ENCODE measurements around the gene DAG1. TPM values are rescaled to one million over a fixed set of nuclear protein-coding genes. Genes with fewer than 3 reads are reported as not detected.

The DAG1 gene
- polyA plus RNA-seq, 2 of the 4 experiments (the other 2 are of a cell fraction) = 46.6 to 59.6 TPM

- ChIA-PET CTCF (interaction anchor here (1.0 to 6.3 kb wide), 3 partner anchors 8 to 140 kb away, joined by 3 to 38 read pairs (median 13); no protein-coding TSS in a partner anchor), POLR2A (no interaction called here)
- FAIRE-seq (no peak), DNase-seq (ENCODE audit: low read depth in 1 of 2, low spot score in 1 of 2) (no peak), ATAC-seq (no peak)
- Histone ChIP-seq H3K9me3 (no peaks in the 10 kb centered on the region), H3K27ac (no peak overlapping the region), H3K4me3 (no peak overlapping the region), H3K4me2 (no peak overlapping the region), H3K4me1 (no peaks in the 10 kb centered on the region)
- TF ChIP-seq NPAS2 (CRISPR knock-in tag; IDR thresholded peaks at IDR 0.05; ENCODE audit: borderline replicate concordance) = no peak
- no peak for TF ChIP-seq HEYL (CRISPR knock-in tag; IDR thresholded peaks at IDR 0.05)
- no peak for TF ChIP-seq ZC3H11A (IDR thresholded peaks at IDR 0.05)
- TF ChIP-seq MAX (IDR thresholded peaks at IDR 0.05) = no peak
- no peak for TF ChIP-seq HOXB13 (CRISPR knock-in tag; IDR thresholded peaks at IDR 0.05; ENCODE audit: low read depth)
- TF ChIP-seq E2F6 (IDR thresholded peaks at IDR 0.05; ENCODE audit: borderline replicate concordance, low read depth) = no peak
- TF ChIP-seq RCOR1 (IDR thresholded peaks at IDR 0.05; ENCODE audit: low read depth, low read length) = no peak
- TF ChIP-seq HDAC2 (IDR thresholded peaks at IDR 0.05) = no peak
- no peak for TF ChIP-seq HOXB5 (CRISPR knock-in tag; IDR thresholded peaks at IDR 0.05)
- no peak for TF ChIP-seq CBX2 (IDR thresholded peaks at IDR 0.05; ENCODE audit: borderline replicate concordance, low read depth)
- TF ChIP-seq HMGXB4 (CRISPR knock-in tag; IDR thresholded peaks at IDR 0.05; ENCODE audit: borderline replicate concordance) = no peak
- no peak for TF ChIP-seq JUNB (IDR thresholded peaks at IDR 0.05)
- TF ChIP-seq ZNF302 (CRISPR knock-in tag; IDR thresholded peaks at IDR 0.05) = no peak
- TF ChIP-seq RARB (CRISPR knock-in tag; IDR thresholded peaks at IDR 0.05) = no peak
- no peak for TF ChIP-seq REST (IDR thresholded peaks at IDR 0.05)
- no peak for TF ChIP-seq NR3C1 (IDR thresholded peaks at IDR 0.05)
- TF ChIP-seq ZFP36 (IDR thresholded peaks at IDR 0.05; ENCODE audit: borderline replicate concordance, partially characterized antibody) = no peak
- TF ChIP-seq BHLHE40 (IDR thresholded peaks at IDR 0.05; ENCODE audit: low read depth, low read length) = no peak
- no peak for TF ChIP-seq MYC (IDR thresholded peaks at IDR 0.05; ENCODE audit: borderline replicate concordance, low read length)
- WGBS (ENCODE audit: missing lambda C conversion rate) = 93% methylated on average over 9 of the region's 10 CpGs
Observed at GRCh38 chr3:49531218-49531617, 61.2 kb downstream of the DAG1 start.

- Histone ChIP-seq H3K27ac (no peak overlapping the region), H3K9me3 (no peaks in the 10 kb centered on the region), H3K4me1 (no peaks in the 10 kb centered on the region), H3K4me2 (no peak overlapping the region), H3K4me3 (no peak overlapping the region)
- no peak for FAIRE-seq
- no peak for ATAC-seq
- ChIA-PET POLR2A (interaction anchor here (0.6 kb wide), 1 partner anchor 54 kb away, joined by 11 read pairs; no protein-coding TSS in a partner anchor), CTCF (interaction anchor here (1.0 to 6.3 kb wide), 2 partner anchors 8 to 139 kb away, joined by 3 to 38 read pairs; no protein-coding TSS in a partner anchor)
- WGBS (ENCODE audit: missing lambda C conversion rate) = 95% methylated on average over 7 of the region's 16 CpGs
- DNase-seq (ENCODE audit: low read depth in 1 of 2, low spot score in 1 of 2) = no peak
- TF ChIP-seq ZNF302 (CRISPR knock-in tag; IDR thresholded peaks at IDR 0.05) (no peak), CBX8 (IDR thresholded peaks at IDR 0.05) (no peak), FOSB (CRISPR knock-in tag; IDR thresholded peaks at IDR 0.05) (no peak), CHD4 (IDR thresholded peaks at IDR 0.05; ENCODE audit: borderline replicate concordance) (no peak), MYC (IDR thresholded peaks at IDR 0.05; ENCODE audit: borderline replicate concordance, low read length) (no peak), ATOH8 (CRISPR knock-in tag; IDR thresholded peaks at IDR 0.05; ENCODE audit: low read depth) (no peak), RARB (CRISPR knock-in tag; IDR thresholded peaks at IDR 0.05) (no peak), ZFP36 (IDR thresholded peaks at IDR 0.05; ENCODE audit: borderline replicate concordance, partially characterized antibody) (no peak), CEBPB (IDR thresholded peaks at IDR 0.05) (no peak), CHD2 (IDR thresholded peaks at IDR 0.05; ENCODE audit: low read length, partially characterized antibody) (no peak), EHF (CRISPR knock-in tag; IDR thresholded peaks at IDR 0.05) (no peak), REST (IDR thresholded peaks at IDR 0.05) (no peak)
Observed at GRCh38 chr3:49531715-49532114, 61.6 kb downstream of the DAG1 start.

Data from A549 (cell line).